SK-N-SH (cell line): ENCODE data around the gene CADM2. TPM values are rescaled to one million over a fixed set of nuclear protein-coding genes. Genes with fewer than 3 reads are reported as not detected.

Source experiments
- CTCF ChIA-PET: fragments of 300-600, 350-600 bp; formaldehyde crosslinking; extraction: SDS; loops from one replicate; lab custom pipeline; 2021; lab: Yijun Ruan, JAX
- POLR2A ChIA-PET: fragments of 350-600 bp; sonication (Branson Sonifier 250); formaldehyde crosslinking; extraction: SDS; loops from one replicate; lab custom pipeline; 2020; ENCODE audit warnings: antibody characterized with exemption, inconsistent platforms; lab: Yijun Ruan, JAX
- DNase-seq: peaks from one replicate; pipeline ENCODE4 v3.0.0; 2012
- H2AFZ ChIP-seq: fragments of 200-600 bp; sonication (generic); 2 replicates; pipeline ENCODE4 v1.8.1; 2016; ENCODE audit warnings: antibody characterized with exemption, mild to moderate bottlenecking, low read depth
- H3F3A ChIP-seq: fragments of 200-600 bp; sonication (generic); replicated peaks from 2 replicates; pipeline ENCODE3; 2016; ENCODE audit warnings: antibody characterized with exemption, mild to moderate bottlenecking; ENCODE audit not compliant: insufficient read depth
- H3K27ac ChIP-seq, 2 experiments: fragments of 200-500 bp in 1 of 2; fragments of 200-600 bp in 1 of 2; sonication (Bioruptor generic) in 1 of 2; sonication (generic), shearing (Covaris generic) in 1 of 2; 2 replicates each; pipeline versions ENCODE4 v1.5.1 to v1.6.1; 2014 to 2016; ENCODE audit warnings: low read depth in 2 of 2, inconsistent platforms in 1 of 2, low read length in 1 of 2, mild to moderate bottlenecking in 1 of 2, mixed read lengths in 1 of 2
- H3K27me3 ChIP-seq: fragments of 200-600 bp; sonication (generic), shearing (Covaris generic); 2 replicates; pipeline ENCODE4 v1.6.1; 2016; ENCODE audit warnings: mixed run types; ENCODE audit not compliant: insufficient read depth
- H3K36me3 ChIP-seq, 2 experiments: fragments of 200-500 bp in 1 of 2; fragments of 200-600 bp in 1 of 2; sonication (Bioruptor generic) in 1 of 2; sonication (generic) in 1 of 2; replicated peaks in 1 of 2; 2 replicates each; pipeline versions ENCODE3 to v1.5.1; 2014 to 2016; ENCODE audit warnings: low read length in 1 of 2, mild to moderate bottlenecking in 1 of 2; ENCODE audit not compliant: insufficient read depth in 2 of 2, control insufficient read depth in 1 of 2
- H3K4me1 ChIP-seq, 2 experiments: fragments of 200-500 bp in 1 of 2; fragments of 200-600 bp in 1 of 2; sonication (Bioruptor generic) in 1 of 2; sonication (generic), shearing (Covaris generic) in 1 of 2; 2 replicates each; pipeline versions ENCODE4 v1.5.1 to v1.6.1; 2014 to 2016; ENCODE audit warnings: low read depth in 1 of 2, low read length in 1 of 2, mixed run types in 1 of 2; ENCODE audit not compliant: insufficient read depth in 2 of 2, control insufficient read depth in 1 of 2
- H3K4me2 ChIP-seq: fragments of 200-600 bp; sonication (generic), shearing (Covaris generic); 2 replicates; pipeline ENCODE4 v1.6.1; 2017; ENCODE audit warnings: mixed run types
- H3K4me3 ChIP-seq, 2 experiments: fragments of 200-500 bp in 1 of 2; fragments of 200-600 bp in 1 of 2; sonication (Bioruptor generic) in 1 of 2; sonication (generic), shearing (Covaris generic) in 1 of 2; 2 replicates each; pipeline versions ENCODE4 v1.5.1 to v1.8.1; 2014 to 2016; ENCODE audit warnings: low read depth in 2 of 2, inconsistent platforms in 1 of 2, low read length in 1 of 2, mild to moderate bottlenecking in 1 of 2, mixed read lengths in 1 of 2, moderate library complexity in 1 of 2
- H3K79me2 ChIP-seq: fragments of 200-600 bp; sonication (generic); 2 replicates; pipeline ENCODE4 v1.8.1; 2017; ENCODE audit warnings: mild to moderate bottlenecking; ENCODE audit not compliant: insufficient read depth
- H3K9ac ChIP-seq: fragments of 200-600 bp; sonication (generic); 2 replicates; pipeline ENCODE4 v1.6.1; 2017; ENCODE audit warnings: mixed run types
- H3K9me2 ChIP-seq: fragments of 200-600 bp; sonication (generic); 2 replicates; pipeline ENCODE4 v1.6.1; 2017; ENCODE audit warnings: mixed run types
- H3K9me3 ChIP-seq: fragments of 200-600 bp; sonication (generic); 2 replicates; pipeline ENCODE4 v1.6.1; 2017; ENCODE audit warnings: mixed run types, mild to moderate bottlenecking, moderate library complexity
- H4K20me1 ChIP-seq: fragments of 200-600 bp; sonication (generic); 2 replicates; pipeline ENCODE4 v1.6.1; 2017; ENCODE audit warnings: mild to moderate bottlenecking, mixed run types; ENCODE audit not compliant: insufficient read depth
- EP300 ChIP-seq, 2 experiments: IDR thresholded peaks; 2 replicates each; pipeline versions ENCODE4 v1.4.0 to v1.6.1; 2012; ENCODE audit warnings: borderline replicate concordance in 1 of 2, low read depth in 1 of 2, low read length in 1 of 2
- EZH2phosphoT487 ChIP-seq: fragments of 200-600 bp; sonication (generic); IDR thresholded peaks from 2 replicates; pipeline ENCODE4 v1.6.1; 2017; ENCODE audit warnings: low read depth, mixed run types, mild to moderate bottlenecking, antibody characterized with exemption, moderate library complexity, borderline replicate concordance
- FOSL2 ChIP-seq: IDR thresholded peaks from 2 replicates; pipeline ENCODE4 v1.4.0; 2012; ENCODE audit warnings: low read depth, mild to moderate bottlenecking, moderate library complexity, borderline replicate concordance
- FOXM1 ChIP-seq: IDR thresholded peaks from 2 replicates; pipeline ENCODE4 v1.4.0; 2012; ENCODE audit warnings: low read depth, mild to moderate bottlenecking
- GATA2 ChIP-seq: sonication (generic); formaldehyde crosslinking; IDR thresholded peaks from 2 replicates; pipeline ENCODE4 v1.5.0; 2020; ENCODE audit warnings: mild to moderate bottlenecking, missing genetic modification reagents
- IRF3 ChIP-seq: fragments of 150-350 bp; IDR thresholded peaks from 2 replicates; pipeline ENCODE4 v1.6.1; 2016; ENCODE audit warnings: mild to moderate bottlenecking, low read depth, low read length
- MEF2A ChIP-seq: IDR thresholded peaks from 2 replicates; pipeline ENCODE4 v1.4.0; 2012; ENCODE audit warnings: low read depth, borderline replicate concordance
- MXI1 ChIP-seq: IDR thresholded peaks from 2 replicates; pipeline ENCODE4 v1.6.1; 2012; ENCODE audit warnings: mild to moderate bottlenecking, low read depth, low read length, improper control_type of control experiment
- NFIC ChIP-seq: IDR thresholded peaks from 2 replicates; pipeline ENCODE4 v1.4.0; 2012; ENCODE audit warnings: borderline replicate concordance
- RCOR1 ChIP-seq: fragments of 150-350 bp; IDR thresholded peaks from 2 replicates; pipeline ENCODE4 v1.6.1; 2017; ENCODE audit warnings: antibody characterized with exemption, low read length
- RFX5 ChIP-seq: IDR thresholded peaks from 2 replicates; pipeline ENCODE4 v1.6.1; 2012; ENCODE audit warnings: mild to moderate bottlenecking, improper control_type of control experiment, low read length
- RXRA ChIP-seq: IDR thresholded peaks from 2 replicates; pipeline ENCODE4 v1.4.0; 2012; ENCODE audit warnings: low read depth, mild to moderate bottlenecking, borderline replicate concordance
- TEAD4 ChIP-seq: IDR thresholded peaks from 2 replicates; pipeline ENCODE4 v1.4.0; 2012; ENCODE audit warnings: mild to moderate bottlenecking, borderline replicate concordance; ENCODE audit not compliant: insufficient read depth
- USF1 ChIP-seq: IDR thresholded peaks from 2 replicates; pipeline ENCODE4 v1.4.0; 2012; ENCODE audit warnings: low read depth, borderline replicate concordance
- YY1 ChIP-seq: IDR thresholded peaks from 2 replicates; pipeline ENCODE4 v1.4.0; 2012; ENCODE audit warnings: low read depth, mild to moderate bottlenecking
- WGBS: methylation state at CpG from one replicate; pipeline ENCODE4 v1.1.6; 2017; ENCODE audit warnings: low lambda C conversion rate; 5-methylcytosine and 5-hydroxymethylcytosine counted together
- polyA plus RNA-seq, 3 experiments: library from polyadenylated mRNA; depleted of rRNA; stranded (reverse); fragments of >200 nt; gene quantifications; 2 replicates each; pipeline ENCODE4 v1.2.3, GENCODE V29; 2012
- TF ChIP-seq, protein P1 (sequence below): fragments of 200-600 bp; sonication (generic); IDR thresholded peaks from 2 replicates; pipeline ENCODE4 v1.6.1; 2017; ENCODE audit warnings: antibody characterized with exemption, mild to moderate bottlenecking, moderate library complexity
- TF ChIP-seq, protein P2 (sequence below): IDR thresholded peaks from 2 replicates; pipeline ENCODE4; 2012

The CADM2 gene
- polyA plus RNA-seq, 1 of the 3 experiments (the other 2 are of a cell fraction) = 0.46 TPM

- POLR2A ChIA-PET = no interaction called here
- CTCF ChIA-PET = interaction anchor here (1.0 to 1.6 kb wide), 2 partner anchors 8 to 10 kb away, joined by 3 to 6 read pairs; no protein-coding TSS in a partner anchor
These were observed 1098.2 kb downstream of the CADM2 start for GRCh38 chr3:86056962-86057361.

GRCh38 chr3:86073799-86074198, 1115.0 kb downstream of the CADM2 start:
- Histone ChIP-seq H3K9ac (no peak overlapping the region), H3K9me2 (no peaks in the 10 kb centered on the region), H3K27ac (no peak overlapping the region), H2AFZ (no peak overlapping the region), H3K4me3 (no peak overlapping the region), H3K4me1 (no peaks in the 10 kb centered on the region), H3K27me3 (no peaks in the 10 kb centered on the region), H3K79me2 (no peaks in the 10 kb centered on the region), H4K20me1 (no peaks in the 10 kb centered on the region), H3K9me3 (no peaks in the 10 kb centered on the region), H3K36me3 (no peaks in the 10 kb centered on the region), H3K4me2 (no peak overlapping the region), H3F3A (no peaks in the 10 kb centered on the region)
- TF ChIP-seq RCOR1 = no peak
- no peak for TF ChIP-seq FOXM1
- no peak for TF ChIP-seq USF1
- TF ChIP-seq GATA2 = no peak
- TF ChIP-seq FOSL2 = no peak
- TF ChIP-seq YY1 = no peak
- no peak for TF ChIP-seq EZH2phosphoT487
- TF ChIP-seq NFIC = no peak
- TF ChIP-seq, protein P1, sequence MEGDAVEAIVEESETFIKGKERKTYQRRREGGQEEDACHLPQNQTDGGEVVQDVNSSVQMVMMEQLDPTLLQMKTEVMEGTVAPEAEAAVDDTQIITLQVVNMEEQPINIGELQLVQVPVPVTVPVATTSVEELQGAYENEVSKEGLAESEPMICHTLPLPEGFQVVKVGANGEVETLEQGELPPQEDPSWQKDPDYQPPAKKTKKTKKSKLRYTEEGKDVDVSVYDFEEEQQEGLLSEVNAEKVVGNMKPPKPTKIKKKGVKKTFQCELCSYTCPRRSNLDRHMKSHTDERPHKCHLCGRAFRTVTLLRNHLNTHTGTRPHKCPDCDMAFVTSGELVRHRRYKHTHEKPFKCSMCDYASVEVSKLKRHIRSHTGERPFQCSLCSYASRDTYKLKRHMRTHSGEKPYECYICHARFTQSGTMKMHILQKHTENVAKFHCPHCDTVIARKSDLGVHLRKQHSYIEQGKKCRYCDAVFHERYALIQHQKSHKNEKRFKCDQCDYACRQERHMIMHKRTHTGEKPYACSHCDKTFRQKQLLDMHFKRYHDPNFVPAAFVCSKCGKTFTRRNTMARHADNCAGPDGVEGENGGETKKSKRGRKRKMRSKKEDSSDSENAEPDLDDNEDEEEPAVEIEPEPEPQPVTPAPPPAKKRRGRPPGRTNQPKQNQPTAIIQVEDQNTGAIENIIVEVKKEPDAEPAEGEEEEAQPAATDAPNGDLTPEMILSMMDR = no peak
- TF ChIP-seq, protein P2, sequence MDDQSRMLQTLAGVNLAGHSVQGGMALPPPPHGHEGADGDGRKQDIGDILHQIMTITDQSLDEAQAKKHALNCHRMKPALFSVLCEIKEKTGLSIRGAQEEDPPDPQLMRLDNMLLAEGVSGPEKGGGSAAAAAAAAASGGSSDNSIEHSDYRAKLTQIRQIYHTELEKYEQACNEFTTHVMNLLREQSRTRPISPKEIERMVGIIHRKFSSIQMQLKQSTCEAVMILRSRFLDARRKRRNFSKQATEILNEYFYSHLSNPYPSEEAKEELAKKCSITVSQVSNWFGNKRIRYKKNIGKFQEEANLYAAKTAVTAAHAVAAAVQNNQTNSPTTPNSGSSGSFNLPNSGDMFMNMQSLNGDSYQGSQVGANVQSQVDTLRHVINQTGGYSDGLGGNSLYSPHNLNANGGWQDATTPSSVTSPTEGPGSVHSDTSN = no peak
- no peak for TF ChIP-seq IRF3
- no peak for TF ChIP-seq MXI1
- no peak for TF ChIP-seq RFX5
- 14% methylated on average over 2 of the region's 2 CpGs for WGBS
- CTCF ChIA-PET = no interaction called here
- no peak for DNase-seq
- POLR2A ChIA-PET = no interaction called here

More at GRCh38 chr3:86056962-86057361, 1098.2 kb downstream of the CADM2 start:
- Histone ChIP-seq H3K4me2 (no peak overlapping the region), H2AFZ (no peak overlapping the region), H3K36me3 (no peaks in the 10 kb centered on the region), H3K27me3 (no peaks in the 10 kb centered on the region), H3K9ac (no peak overlapping the region), H3K27ac (no peak overlapping the region), H3K4me3 (no peak overlapping the region), H3F3A (no peaks in the 10 kb centered on the region), H3K4me1 (no peaks in the 10 kb centered on the region), H3K79me2 (no peaks in the 10 kb centered on the region), H3K9me2 (no peaks in the 10 kb centered on the region), H4K20me1 (no peaks in the 10 kb centered on the region), H3K9me3 (no peaks in the 10 kb centered on the region)
- no peak for DNase-seq
- no peak for TF ChIP-seq EP300 (IDR thresholded peaks at IDR 0.05; ENCODE audit: borderline replicate concordance in 1 of 2, low read depth in 1 of 2, low read length in 1 of 2)
- TF ChIP-seq TEAD4 = no peak
- no peak for TF ChIP-seq FOSL2
- no peak for TF ChIP-seq MEF2A
- no peak for TF ChIP-seq YY1
- TF ChIP-seq RXRA = no peak
- 56% methylated on average over 5 of the region's 5 CpGs for WGBS
